HepG2 (cell line): ENCODE results near the gene CHDH. TPM values are rescaled to one million over a fixed set of nuclear protein-coding genes. Genes with fewer than 3 reads are reported as not detected.

Experiments
- CENPX ChIP-seq: sonication (generic); formaldehyde crosslinking; IDR thresholded peaks from 2 replicates; pipeline ENCODE4 v1.9.0; 2021; ENCODE audit warnings: mild to moderate bottlenecking, missing genetic modification reagents, moderate library complexity
- CHCHD3 ChIP-seq: sonication (generic); formaldehyde crosslinking; IDR thresholded peaks from 2 replicates; pipeline ENCODE4 v1.8.0; 2022; ENCODE audit warnings: mild to moderate bottlenecking, missing genetic modification reagents, moderate library complexity
- HOXD1 ChIP-seq: sonication (generic); formaldehyde crosslinking; IDR thresholded peaks from 2 replicates; pipeline ENCODE4 v1.5.0; 2020; ENCODE audit warnings: missing genetic modification reagents
- KDM5B ChIP-seq: sonication (generic); formaldehyde crosslinking; IDR thresholded peaks from 2 replicates; pipeline ENCODE4 v1.4.0; 2020; ENCODE audit warnings: missing genetic modification reagents, mild to moderate bottlenecking, borderline replicate concordance
- KLF15 ChIP-seq: sonication (generic); formaldehyde crosslinking; IDR thresholded peaks from 2 replicates; pipeline ENCODE4 v1.8.1; 2023; ENCODE audit warnings: borderline replicate concordance, mild to moderate bottlenecking, inconsistent platforms, missing genetic modification reagents, mixed read lengths
- NCOA1 ChIP-seq: sonication (generic); formaldehyde crosslinking; IDR thresholded peaks from 2 replicates; pipeline ENCODE4 v1.9.0; 2021; ENCODE audit warnings: missing genetic modification reagents
- PAF1 ChIP-seq: IDR thresholded peaks from 2 replicates; pipeline ENCODE4 v1.6.1; 2016; ENCODE audit warnings: missing genetic modification reagents, missing compliant biosample characterization
- RORA ChIP-seq: sonication (generic); formaldehyde crosslinking; IDR thresholded peaks from 2 replicates; pipeline ENCODE4 v1.5.0; 2020; ENCODE audit warnings: mild to moderate bottlenecking, missing genetic modification reagents, moderate library complexity
- TOPORS ChIP-seq: sonication (generic); formaldehyde crosslinking; IDR thresholded peaks from 2 replicates; pipeline ENCODE4 v1.8.0; 2023; ENCODE audit warnings: mild to moderate bottlenecking, missing genetic modification reagents
- TP53 ChIP-seq: sonication (generic); formaldehyde crosslinking; conservative IDR thresholded peaks from 2 replicates; pipeline ENCODE4 v1.4.0; 2020; ENCODE audit warnings: missing genetic modification reagents
- YEATS4 ChIP-seq: sonication (generic); formaldehyde crosslinking; IDR thresholded peaks from 2 replicates; pipeline ENCODE4 v1.4.0; 2020; ENCODE audit warnings: missing genetic modification reagents, borderline replicate concordance
- ZFP37 ChIP-seq: sonication (generic); formaldehyde crosslinking; IDR thresholded peaks from 2 replicates; pipeline ENCODE4 v1.4.0; 2020; ENCODE audit warnings: missing genetic modification reagents, borderline replicate concordance
- ZNF331 ChIP-seq: sonication (generic); formaldehyde crosslinking; IDR thresholded peaks from 2 replicates; pipeline ENCODE4 v1.4.0; 2020; ENCODE audit warnings: missing genetic modification reagents
- ZNF431 ChIP-seq: sonication (generic); formaldehyde crosslinking; IDR thresholded peaks from 2 replicates; pipeline ENCODE4 v1.9.0; 2022; ENCODE audit warnings: missing genetic modification reagents, low read depth, mild to moderate bottlenecking, borderline replicate concordance
- ZNF460 ChIP-seq: sonication (generic); formaldehyde crosslinking; IDR thresholded peaks from 2 replicates; pipeline ENCODE4 v1.5.1; 2020; ENCODE audit warnings: missing genetic modification reagents, mild to moderate bottlenecking, borderline replicate concordance
- ZNF619 ChIP-seq: sonication (generic); formaldehyde crosslinking; IDR thresholded peaks from 2 replicates; pipeline ENCODE4 v1.4.0; 2020; ENCODE audit warnings: mild to moderate bottlenecking, missing genetic modification reagents
- ZNF672 ChIP-seq: sonication (generic); formaldehyde crosslinking; IDR thresholded peaks from 2 replicates; pipeline ENCODE4 v1.8.1; 2022; ENCODE audit warnings: missing genetic modification reagents
- ZNF724P ChIP-seq: sonication (generic); formaldehyde crosslinking; IDR thresholded peaks from 2 replicates; pipeline ENCODE4 v1.8.0; 2022; ENCODE audit warnings: missing genetic modification reagents, borderline replicate concordance
- ZNF781 ChIP-seq: sonication (generic); formaldehyde crosslinking; IDR thresholded peaks from 2 replicates; pipeline ENCODE4 v1.5.1; 2020; ENCODE audit warnings: borderline replicate concordance, mild to moderate bottlenecking, missing genetic modification reagents; ENCODE audit errors: not compliant biosample characterization
- ZSCAN25 ChIP-seq: sonication (generic); formaldehyde crosslinking; IDR thresholded peaks from 2 replicates; pipeline ENCODE4 v1.8.0; 2022; ENCODE audit warnings: mild to moderate bottlenecking, missing genetic modification reagents
- polyA plus RNA-seq, 8 experiments: library from polyadenylated mRNA; depleted of rRNA in 3 of 8; stranded (reverse) in 7 of 8; unstranded in 1 of 8; fragments of >200 nt; fragmentation: Illumina TruSeq in 4 of 8; extraction: Trizol in 4 of 8; gene quantifications; 2 replicates each; pipeline versions ENCODE4 v1.2.1 to v1.2.3, GENCODE V29; 2011 to 2016; ENCODE audit warnings: low read depth in 4 of 8, missing spikeins in 1 of 8, mixed read lengths in 1 of 8; ENCODE audit not compliant: insufficient read depth in 1 of 8
- total RNA-seq, 5 experiments: library from RNA; depleted of rRNA; stranded (reverse); fragments of >200 nt; fragmentation: Illumina TruSeq; extraction: Trizol; gene quantifications; 2 replicates each; pipeline ENCODE4 v1.2.3, GENCODE V29; 2016; ENCODE audit warnings: low read depth in 1 of 5
- TF ChIP-seq, protein P1 (sequence below): sonication (generic); formaldehyde crosslinking; IDR thresholded peaks from 2 replicates; pipeline ENCODE4 v1.8.1; 2023; ENCODE audit warnings: mild to moderate bottlenecking, missing genetic modification reagents, borderline replicate concordance
- TF ChIP-seq, protein P2 (sequence below): sonication (generic); formaldehyde crosslinking; IDR thresholded peaks from 2 replicates; pipeline ENCODE4 v1.5.0; 2020; ENCODE audit warnings: mild to moderate bottlenecking, missing genetic modification reagents
- TF ChIP-seq, protein P3 (sequence below): sonication (generic); formaldehyde crosslinking; IDR thresholded peaks from 2 replicates; pipeline ENCODE4 v1.5.1; 2020; ENCODE audit warnings: mild to moderate bottlenecking, missing genetic modification reagents, borderline replicate concordance

The CHDH gene
- total and polyA plus RNA-seq, 2 of the 13 experiments (the other 11 are each of a cell fraction or from before 2014, with no cell fraction given): 28.1 to 48.9 TPM

DNA sequence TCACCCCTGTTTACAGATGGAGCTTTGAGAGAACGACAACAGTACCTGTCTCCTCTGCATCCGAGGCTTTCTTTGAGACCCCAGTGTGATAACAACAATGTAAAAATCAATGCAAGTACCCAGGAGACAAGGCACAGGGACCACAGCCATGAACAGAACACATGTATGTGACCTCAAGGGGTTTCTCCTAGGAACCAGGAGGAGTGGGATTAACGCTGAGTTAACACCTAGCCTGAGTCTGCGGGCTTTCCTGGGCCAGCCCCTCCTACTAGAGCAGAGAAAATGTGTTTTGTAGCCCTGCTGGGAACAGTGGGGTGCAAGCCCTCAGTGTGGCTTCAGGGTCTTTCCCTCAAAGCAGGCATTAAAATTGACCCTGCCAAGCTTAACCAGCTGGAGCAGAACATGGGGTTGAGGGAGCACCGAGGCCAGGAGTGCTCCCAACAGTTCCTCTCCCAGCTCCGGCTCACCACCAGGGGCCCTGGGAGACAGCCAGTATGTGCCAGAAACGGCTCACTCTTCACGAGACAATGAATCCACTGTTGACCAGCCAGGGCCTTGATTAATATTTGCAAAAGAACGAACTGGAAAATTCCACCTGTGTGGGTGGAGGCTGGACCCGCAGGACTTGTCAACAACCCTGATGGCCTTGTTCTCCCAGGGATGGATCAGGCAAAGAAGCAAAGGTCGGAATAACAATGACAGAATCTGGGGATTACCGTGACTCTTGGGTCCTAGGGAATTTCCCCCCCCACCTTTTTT, 3.6 kb downstream of the CHDH start (continued):
- TF ChIP-seq ZFP37 (0 out of 2 replicates have a peak, but pooled peaks have one; percentile 85), TOPORS (CRISPR knock-in tag) (no peak), ZNF619 (CRISPR knock-in tag) (no peak; the same call in 1 of the 2 replicates), ZNF460 (CRISPR knock-in tag) (no peak), ZNF331 (CRISPR knock-in tag) (no peak; the same call in 1 of the 2 replicates), ZNF781 (CRISPR knock-in tag) (no peak), PAF1 (CRISPR knock-in tag) (no peak; the same call in 1 of the 2 replicates), KDM5B (peak; percentile 13; the same call in 1 of the 2 replicates), ZNF431 (CRISPR knock-in tag) (peak; percentile 37; the same call in 1 of the 2 replicates), YEATS4 (CRISPR knock-in tag) (peak; percentile 87; the same call in 1 of the 2 replicates), NCOA1 (CRISPR knock-in tag) (no peak), TP53 (CRISPR knock-in tag) (0 out of 2 replicates have a peak, but pooled peaks have one; percentile 54), KLF15 (CRISPR knock-in tag) (no peak), HOXD1 (0 out of 2 replicates have a peak, but pooled peaks have one; percentile 59), ZSCAN25 (CRISPR knock-in tag) (0 out of 2 replicates have a peak, but pooled peaks have one; percentile 40), ZNF724P (peak; percentile 2; the same call in 1 of the 2 replicates), CHCHD3 (CRISPR knock-in tag) (no peak), CENPX (CRISPR knock-in tag) (no peak), RORA (CRISPR knock-in tag) (no peak), ZNF672 (no peak)
- TF ChIP-seq, protein P1, sequence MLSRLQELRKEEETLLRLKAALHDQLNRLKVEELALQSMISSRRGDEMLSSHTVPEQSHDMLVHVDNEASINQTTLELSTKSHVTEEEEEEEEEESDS (CRISPR knock-in tag): no peak
- TF ChIP-seq, protein P2, sequence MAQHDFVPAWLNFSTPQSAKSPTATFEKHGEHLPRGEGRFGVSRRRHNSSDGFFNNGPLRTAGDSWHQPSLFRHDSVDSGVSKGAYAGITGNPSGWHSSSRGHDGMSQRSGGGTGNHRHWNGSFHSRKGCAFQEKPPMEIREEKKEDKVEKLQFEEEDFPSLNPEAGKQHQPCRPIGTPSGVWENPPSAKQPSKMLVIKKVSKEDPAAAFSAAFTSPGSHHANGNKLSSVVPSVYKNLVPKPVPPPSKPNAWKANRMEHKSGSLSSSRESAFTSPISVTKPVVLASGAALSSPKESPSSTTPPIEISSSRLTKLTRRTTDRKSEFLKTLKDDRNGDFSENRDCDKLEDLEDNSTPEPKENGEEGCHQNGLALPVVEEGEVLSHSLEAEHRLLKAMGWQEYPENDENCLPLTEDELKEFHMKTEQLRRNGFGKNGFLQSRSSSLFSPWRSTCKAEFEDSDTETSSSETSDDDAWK (CRISPR knock-in tag): no peak
- TF ChIP-seq, protein P3, sequence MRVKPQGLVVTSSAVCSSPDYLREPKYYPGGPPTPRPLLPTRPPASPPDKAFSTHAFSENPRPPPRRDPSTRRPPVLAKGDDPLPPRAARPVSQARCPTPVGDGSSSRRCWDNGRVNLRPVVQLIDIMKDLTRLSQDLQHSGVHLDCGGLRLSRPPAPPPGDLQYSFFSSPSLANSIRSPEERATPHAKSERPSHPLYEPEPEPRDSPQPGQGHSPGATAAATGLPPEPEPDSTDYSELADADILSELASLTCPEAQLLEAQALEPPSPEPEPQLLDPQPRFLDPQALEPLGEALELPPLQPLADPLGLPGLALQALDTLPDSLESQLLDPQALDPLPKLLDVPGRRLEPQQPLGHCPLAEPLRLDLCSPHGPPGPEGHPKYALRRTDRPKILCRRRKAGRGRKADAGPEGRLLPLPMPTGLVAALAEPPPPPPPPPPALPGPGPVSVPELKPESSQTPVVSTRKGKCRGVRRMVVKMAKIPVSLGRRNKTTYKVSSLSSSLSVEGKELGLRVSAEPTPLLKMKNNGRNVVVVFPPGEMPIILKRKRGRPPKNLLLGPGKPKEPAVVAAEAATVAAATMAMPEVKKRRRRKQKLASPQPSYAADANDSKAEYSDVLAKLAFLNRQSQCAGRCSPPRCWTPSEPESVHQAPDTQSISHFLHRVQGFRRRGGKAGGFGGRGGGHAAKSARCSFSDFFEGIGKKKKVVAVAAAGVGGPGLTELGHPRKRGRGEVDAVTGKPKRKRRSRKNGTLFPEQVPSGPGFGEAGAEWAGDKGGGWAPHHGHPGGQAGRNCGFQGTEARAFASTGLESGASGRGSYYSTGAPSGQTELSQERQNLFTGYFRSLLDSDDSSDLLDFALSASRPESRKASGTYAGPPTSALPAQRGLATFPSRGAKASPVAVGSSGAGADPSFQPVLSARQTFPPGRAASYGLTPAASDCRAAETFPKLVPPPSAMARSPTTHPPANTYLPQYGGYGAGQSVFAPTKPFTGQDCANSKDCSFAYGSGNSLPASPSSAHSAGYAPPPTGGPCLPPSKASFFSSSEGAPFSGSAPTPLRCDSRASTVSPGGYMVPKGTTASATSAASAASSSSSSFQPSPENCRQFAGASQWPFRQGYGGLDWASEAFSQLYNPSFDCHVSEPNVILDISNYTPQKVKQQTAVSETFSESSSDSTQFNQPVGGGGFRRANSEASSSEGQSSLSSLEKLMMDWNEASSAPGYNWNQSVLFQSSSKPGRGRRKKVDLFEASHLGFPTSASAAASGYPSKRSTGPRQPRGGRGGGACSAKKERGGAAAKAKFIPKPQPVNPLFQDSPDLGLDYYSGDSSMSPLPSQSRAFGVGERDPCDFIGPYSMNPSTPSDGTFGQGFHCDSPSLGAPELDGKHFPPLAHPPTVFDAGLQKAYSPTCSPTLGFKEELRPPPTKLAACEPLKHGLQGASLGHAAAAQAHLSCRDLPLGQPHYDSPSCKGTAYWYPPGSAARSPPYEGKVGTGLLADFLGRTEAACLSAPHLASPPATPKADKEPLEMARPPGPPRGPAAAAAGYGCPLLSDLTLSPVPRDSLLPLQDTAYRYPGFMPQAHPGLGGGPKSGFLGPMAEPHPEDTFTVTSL: no peak; the same call in 1 of the 2 replicates
